ENCODE data around the gene CCDC18.

DNA sequence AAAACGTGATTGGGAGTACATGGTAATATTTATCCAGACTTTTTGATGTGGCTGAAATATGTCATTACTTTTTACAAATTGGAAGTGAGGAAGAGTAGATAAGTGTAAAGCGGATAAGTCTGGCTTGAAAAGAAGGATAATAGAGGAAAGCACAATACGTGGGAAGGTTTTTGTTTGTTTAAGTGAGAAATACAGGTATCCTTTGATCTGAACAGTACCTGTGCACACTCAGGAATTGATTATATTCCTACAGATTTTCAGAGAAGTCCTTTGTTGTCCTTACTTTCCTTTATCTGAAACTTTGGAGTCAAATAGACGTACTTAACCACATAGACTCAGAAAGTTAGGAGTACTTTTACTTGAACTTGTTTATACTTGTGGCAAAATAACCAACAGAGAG lies 20.2 kb downstream of the CCDC18 start:
- TF ChIP-seq EZH2phosphoT487 (IDR thresholded peaks at IDR 0.05; ENCODE audit: borderline replicate concordance, low read length) (no peak), EZH2 (IDR thresholded peaks at IDR 0.05; ENCODE audit: low read length, unreplicated experiment) (no peak), CTCF (conservative IDR thresholded peaks at IDR 0.05; ENCODE audit: low read depth, low read length) (no peak)
